Esophagus muscularis mucosa (tissue), 4 donors: Measurements from ENCODE around the gene ETNK1. TPM values are rescaled to one million over a fixed set of nuclear protein-coding genes. Genes with fewer than 3 reads are reported as not detected.

Experiments used
- DNase-seq: peaks from one replicate; pipeline ENCODE4 v3.0.0-alpha.2; 2017; ENCODE audit errors: extremely low spot score
- H3K27ac ChIP-seq, 4 donors: fragments of 200-600 bp; sonication (generic); replicated peaks in 1 of 4; 1 replicate in 3 of 4; 2 replicates in 1 of 4; pipeline ENCODE4 v1.5.1; 2016 to 2019; ENCODE audit warnings: mild to moderate bottlenecking in 1 of 4
- H3K27me3 ChIP-seq, 4 donors: fragments of 200-600 bp; sonication (generic); one replicate each; pipeline versions ENCODE4 v1.5.1 to v1.6.0; 2016 to 2019
- H3K36me3 ChIP-seq, 4 donors: fragments of 200-600 bp; sonication (generic); one replicate each; pipeline ENCODE4 v1.5.1; 2016 to 2019
- H3K4me1 ChIP-seq, 4 donors: fragments of 200-600 bp; sonication (generic); one replicate each; pipeline ENCODE4 v1.5.1; 2016 to 2019
- H3K4me3 ChIP-seq, 4 donors: fragments of 200-600 bp; sonication (generic); 1 replicate in 2 of 4; 2 replicates in 2 of 4; pipeline ENCODE4 v1.5.1; 2016 to 2019; ENCODE audit warnings: mild to moderate bottlenecking in 4 of 4, moderate library complexity in 1 of 4
- H3K9me3 ChIP-seq, 4 donors: fragments of 200-600 bp; sonication (generic); 1 replicate in 3 of 4; 2 replicates in 1 of 4; pipeline ENCODE4 v1.5.1; 2016 to 2019
- CTCF ChIP-seq, 3 experiments: fragments of 200-600 bp in 2 of 3; fragments of 450-650 bp in 1 of 3; sonication (generic) in 2 of 3; IDR thresholded peaks; one replicate each; pipeline ENCODE4 v1.5.1; 2017 to 2019; ENCODE audit warnings: antibody characterized with exemption in 3 of 3, mild to moderate bottlenecking in 2 of 3, moderate library complexity in 1 of 3
- EP300 ChIP-seq: sonication (generic); formaldehyde crosslinking; IDR thresholded peaks from one replicate; pipeline ENCODE4 v1.6.1; 2017; ENCODE audit warnings: antibody characterized with exemption
- POLR2A ChIP-seq: fragments of 450-650 bp; IDR thresholded peaks from one replicate; pipeline ENCODE4 v1.6.1; 2017; ENCODE audit warnings: antibody characterized with exemption, moderate library complexity, mild to moderate bottlenecking, low read depth
- POLR2AphosphoS5 ChIP-seq, 2 donors: sonication (generic); formaldehyde crosslinking; IDR thresholded peaks; one replicate each; pipeline ENCODE4 v1.6.1; 2017; ENCODE audit warnings: antibody characterized with exemption in 2 of 2
- WGBS: methylation state at CpG from one replicate; pipeline ENCODE4 v1.1.5; 2018; 5-methylcytosine and 5-hydroxymethylcytosine counted together
- intact Hi-C: fragments of 100-400 bp; cut with DNase I; formaldehyde crosslinking; loops from one replicate; pipeline ENCODE4 v1.15.1; 2023
- total RNA-seq, 4 donors: library from RNA; depleted of rRNA; stranded (reverse); fragments of >200 nt; gene quantifications; one replicate each; pipeline versions ENCODE4 v1.1.0 to v1.2.1, GENCODE V29; 2016

ETNK1 gene
- total RNA-seq, 4 donors from 2014 or later: 17.6 to 21.2 (median 19.4) TPM

- Histone ChIP-seq H3K27me3 (no peaks in the 10 kb centered on the region), H3K4me1 (peaks cover 0 to 15% (median 8%) of the 10 kb centered on the region in 4 donors), H3K36me3 (no peaks in the 10 kb centered on the region), H3K4me3 (no peak overlapping the region), H3K9me3 (no peaks in the 10 kb centered on the region), H3K27ac (no peak overlapping the region)
- intact Hi-C loops: no loop called here
- 60% methylated on average over 1 of the region's 1 CpG for WGBS
- DNase-seq: no peak
- TF ChIP-seq POLR2A (no peak), EP300 (no peak), CTCF (IDR thresholded peaks at IDR 0.05) (no peak), POLR2AphosphoS5 (IDR thresholded peaks at IDR 0.05) (no peak)
Observed at GRCh38 chr12:22722779-22723178, 97.8 kb downstream of the ETNK1 start.

- Histone ChIP-seq H3K27ac (peak overlapping the region in 1 of 4 donors; percentile 55), H3K4me1 (peaks cover 9 to 27% (median 16%) of the 10 kb centered on the region in 4 donors), H3K9me3 (no peaks in the 10 kb centered on the region), H3K27me3 (no peaks in the 10 kb centered on the region), H3K36me3 (no peaks in the 10 kb centered on the region), H3K4me3 (no peak overlapping the region)
- 54% methylated on average over 2 of the region's 2 CpGs for WGBS
- no peak for DNase-seq
- no peak for TF ChIP-seq EP300
- no peak for TF ChIP-seq CTCF (IDR thresholded peaks at IDR 0.05)
- no peak for TF ChIP-seq POLR2AphosphoS5 (IDR thresholded peaks at IDR 0.05)
- no peak for TF ChIP-seq POLR2A
- intact Hi-C loops: no loop called here
Observed at GRCh38 chr12:22728987-22729386, 104.0 kb downstream of the ETNK1 start.

- H3K27ac ChIP-seq: peak overlapping the region; percentile 9 to 66 (median 58)
- H3K4me1 ChIP-seq: peaks cover 9 to 27% (median 14%) of the 10 kb centered on the region in 4 donors
- intact Hi-C loops: no loop called here
- DNase-seq: no peak
- H3K9me3 ChIP-seq: no peaks in the 10 kb centered on the region
- TF ChIP-seq POLR2A (no peak), POLR2AphosphoS5 (IDR thresholded peaks at IDR 0.05) (no peak), CTCF (IDR thresholded peaks at IDR 0.05) (no peak), EP300 (no peak)
- H3K36me3 ChIP-seq: no peaks in the 10 kb centered on the region
- peak overlapping the region in 1 of 4 donors; percentile 8 for H3K4me3 ChIP-seq
- WGBS: 96% methylated on average over 6 of the region's 6 CpGs
- H3K27me3 ChIP-seq: no peaks in the 10 kb centered on the region
Observed at GRCh38 chr12:22729431-22729956, 104.5 kb downstream of the ETNK1 start.

- peak overlapping the region in 1 of 4 donors; percentile 8 for H3K4me3 ChIP-seq
Observed at GRCh38 chr12:22729957-22730443, 105.0 kb downstream of the ETNK1 start.

More at GRCh38 chr12:22729957-22730443, 105.0 kb downstream of the ETNK1 start:
- Histone ChIP-seq H3K36me3 (no peaks in the 10 kb centered on the region), H3K4me1 (peaks cover 9 to 27% (median 14%) of the 10 kb centered on the region in 4 donors), H3K9me3 (no peaks in the 10 kb centered on the region), H3K27ac (peak overlapping the region; percentile 9 to 66 (median 58)), H3K27me3 (no peaks in the 10 kb centered on the region)
- WGBS: 53% methylated on average over 3 of the region's 3 CpGs
- DNase-seq: no peak
- TF ChIP-seq POLR2A: no peak
- no peak for TF ChIP-seq CTCF (IDR thresholded peaks at IDR 0.05)
- no peak for TF ChIP-seq EP300
- TF ChIP-seq POLR2AphosphoS5 (IDR thresholded peaks at IDR 0.05): peak in 1 of 2 donors; percentile 52
- intact Hi-C loops: no loop called here
